ENCODE measurements around the gene ANKRD11.

The ANKRD11 gene

DNA sequence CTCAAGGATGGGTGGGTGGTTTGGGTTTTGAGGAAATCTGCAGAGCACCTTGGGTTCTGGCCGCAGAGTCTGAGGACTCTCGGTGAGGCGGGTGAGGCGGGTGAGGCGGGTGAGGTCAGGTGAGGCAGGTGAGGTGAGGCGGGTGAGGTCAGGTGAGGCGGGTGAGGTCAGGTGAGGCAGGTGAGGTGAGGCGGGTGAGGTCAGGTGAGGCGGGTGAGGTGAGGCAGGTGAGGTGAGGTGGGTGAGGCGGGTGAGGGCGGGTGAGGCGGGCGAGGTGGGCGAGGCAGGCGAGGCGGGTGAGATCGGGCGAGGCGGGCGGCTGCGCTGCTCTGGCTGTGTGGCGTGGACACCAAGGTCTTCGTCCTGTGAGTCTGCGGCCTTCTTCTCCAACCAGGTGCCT is 46.0 kb upstream of the ANKRD11 start:
- TF ChIP-seq SIN3A (IDR thresholded peaks at IDR 0.05; ENCODE audit: borderline replicate concordance, insufficient read depth, low read length), result no peak
- no peak for TF ChIP-seq TAF1 (IDR thresholded peaks at IDR 0.05; ENCODE audit: borderline replicate concordance, insufficient read depth, low read length)
- TF ChIP-seq FOXP2 (optimal IDR thresholded peaks at IDR 0.05; ENCODE audit: borderline replicate concordance, extremely low read depth, extremely low read length, insufficient read depth), result no peak
- TF ChIP-seq POLR2AphosphoS5 (IDR thresholded peaks at IDR 0.05; ENCODE audit: low read depth, low read length), result no peak
- TF ChIP-seq, protein P1, sequence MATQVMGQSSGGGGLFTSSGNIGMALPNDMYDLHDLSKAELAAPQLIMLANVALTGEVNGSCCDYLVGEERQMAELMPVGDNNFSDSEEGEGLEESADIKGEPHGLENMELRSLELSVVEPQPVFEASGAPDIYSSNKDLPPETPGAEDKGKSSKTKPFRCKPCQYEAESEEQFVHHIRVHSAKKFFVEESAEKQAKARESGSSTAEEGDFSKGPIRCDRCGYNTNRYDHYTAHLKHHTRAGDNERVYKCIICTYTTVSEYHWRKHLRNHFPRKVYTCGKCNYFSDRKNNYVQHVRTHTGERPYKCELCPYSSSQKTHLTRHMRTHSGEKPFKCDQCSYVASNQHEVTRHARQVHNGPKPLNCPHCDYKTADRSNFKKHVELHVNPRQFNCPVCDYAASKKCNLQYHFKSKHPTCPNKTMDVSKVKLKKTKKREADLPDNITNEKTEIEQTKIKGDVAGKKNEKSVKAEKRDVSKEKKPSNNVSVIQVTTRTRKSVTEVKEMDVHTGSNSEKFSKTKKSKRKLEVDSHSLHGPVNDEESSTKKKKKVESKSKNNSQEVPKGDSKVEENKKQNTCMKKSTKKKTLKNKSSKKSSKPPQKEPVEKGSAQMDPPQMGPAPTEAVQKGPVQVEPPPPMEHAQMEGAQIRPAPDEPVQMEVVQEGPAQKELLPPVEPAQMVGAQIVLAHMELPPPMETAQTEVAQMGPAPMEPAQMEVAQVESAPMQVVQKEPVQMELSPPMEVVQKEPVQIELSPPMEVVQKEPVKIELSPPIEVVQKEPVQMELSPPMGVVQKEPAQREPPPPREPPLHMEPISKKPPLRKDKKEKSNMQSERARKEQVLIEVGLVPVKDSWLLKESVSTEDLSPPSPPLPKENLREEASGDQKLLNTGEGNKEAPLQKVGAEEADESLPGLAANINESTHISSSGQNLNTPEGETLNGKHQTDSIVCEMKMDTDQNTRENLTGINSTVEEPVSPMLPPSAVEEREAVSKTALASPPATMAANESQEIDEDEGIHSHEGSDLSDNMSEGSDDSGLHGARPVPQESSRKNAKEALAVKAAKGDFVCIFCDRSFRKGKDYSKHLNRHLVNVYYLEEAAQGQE (IDR thresholded peaks at IDR 0.05; ENCODE audit: insufficient read depth in 1 of 2, low read depth in 2 of 2, low read length in 2 of 2), result no peak

DNA sequence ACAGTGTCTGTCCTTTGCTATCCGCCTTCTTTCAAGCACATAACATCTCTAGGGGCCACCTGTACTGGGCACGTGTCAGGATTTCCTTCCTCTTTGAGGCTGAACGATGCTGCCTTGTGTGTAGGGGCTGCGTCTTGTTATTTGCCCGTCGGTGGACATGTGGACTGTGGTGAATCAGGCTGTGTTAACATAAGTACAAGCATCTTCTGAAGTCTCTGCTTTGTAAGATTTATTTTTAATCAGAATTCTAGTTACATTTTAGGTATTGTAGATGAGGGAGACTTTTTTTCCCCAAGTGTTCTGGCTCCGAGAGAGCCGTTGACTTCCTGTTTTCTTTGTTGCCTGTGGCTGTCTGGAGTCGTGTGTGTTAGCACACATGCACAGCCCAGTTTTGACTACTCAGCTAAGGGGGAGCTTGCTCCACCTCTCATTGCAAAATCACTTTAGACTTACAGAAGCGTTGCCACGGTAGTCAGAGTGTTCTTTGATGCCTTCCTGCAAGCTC is 43.9 kb upstream of the ANKRD11 start:
- no peak for TF ChIP-seq TAF1 (IDR thresholded peaks at IDR 0.05; ENCODE audit: borderline replicate concordance, insufficient read depth, low read length)
- TF ChIP-seq FOXP2 (optimal IDR thresholded peaks at IDR 0.05; ENCODE audit: borderline replicate concordance, extremely low read depth, extremely low read length, insufficient read depth), result no peak
- TF ChIP-seq POLR2AphosphoS5 (IDR thresholded peaks at IDR 0.05; ENCODE audit: low read depth, low read length), result no peak
- TF ChIP-seq SIN3A (IDR thresholded peaks at IDR 0.05; ENCODE audit: borderline replicate concordance, insufficient read depth, low read length), result no peak
- TF ChIP-seq, protein P1 (IDR thresholded peaks at IDR 0.05; ENCODE audit: insufficient read depth in 1 of 2, low read depth in 2 of 2, low read length in 2 of 2), result no peak

DNA sequence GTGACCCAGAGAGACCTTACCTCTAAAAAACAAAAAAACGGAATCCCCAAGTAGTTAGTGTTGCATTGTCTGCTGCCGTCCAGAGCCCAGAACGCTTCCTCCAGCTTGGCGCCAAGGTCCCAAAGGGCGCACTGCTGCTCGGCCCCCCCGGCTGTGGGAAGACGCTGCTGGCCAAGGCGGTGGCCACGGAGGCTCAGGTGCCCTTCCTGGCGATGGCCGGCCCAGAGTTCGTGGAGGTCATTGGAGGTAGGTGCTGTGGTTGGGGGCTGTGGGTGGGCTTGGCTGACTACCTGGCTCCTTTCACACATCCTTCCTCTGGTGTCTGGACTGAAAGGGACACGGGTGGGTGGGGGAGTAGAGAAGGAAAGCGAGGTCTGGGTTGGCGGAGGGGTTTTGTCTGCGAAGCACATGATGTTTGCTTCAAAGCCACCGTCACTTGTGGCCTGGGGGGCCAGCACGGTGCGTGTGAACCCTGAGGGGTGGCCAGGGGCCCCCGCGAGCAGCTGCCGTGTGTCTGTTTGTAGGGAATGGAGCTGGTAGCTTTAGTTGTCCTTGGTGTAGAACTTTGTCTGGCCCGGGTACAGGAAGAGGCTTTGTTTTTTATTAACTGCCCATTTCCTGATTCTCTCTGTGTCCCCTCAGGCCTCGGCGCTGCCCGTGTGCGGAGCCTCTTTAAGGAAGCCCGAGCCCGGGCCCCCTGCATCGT is 41.6 kb upstream of the ANKRD11 start:
- TF ChIP-seq, protein P1 (IDR thresholded peaks at IDR 0.05; ENCODE audit: insufficient read depth in 1 of 2, low read depth in 2 of 2, low read length in 2 of 2), result no peak
- no peak for TF ChIP-seq POLR2AphosphoS5 (IDR thresholded peaks at IDR 0.05; ENCODE audit: low read depth, low read length)
- TF ChIP-seq TAF1 (IDR thresholded peaks at IDR 0.05; ENCODE audit: borderline replicate concordance, insufficient read depth, low read length), result no peak

GRCh38 chr16:89530401-89531381 is 40.3 kb upstream of the ANKRD11 start:
- TF ChIP-seq TAF1 (IDR thresholded peaks at IDR 0.05; ENCODE audit: borderline replicate concordance, insufficient read depth, low read length), result no peak
- no peak for TF ChIP-seq SIN3A (IDR thresholded peaks at IDR 0.05; ENCODE audit: borderline replicate concordance, insufficient read depth, low read length)
- TF ChIP-seq POLR2AphosphoS5 (IDR thresholded peaks at IDR 0.05; ENCODE audit: low read depth, low read length), result no peak; the same call in 1 of the 2 replicates
- TF ChIP-seq, protein P1 (IDR thresholded peaks at IDR 0.05; ENCODE audit: insufficient read depth in 1 of 2, low read depth in 2 of 2, low read length in 2 of 2), result no peak
- TF ChIP-seq FOXP2 (optimal IDR thresholded peaks at IDR 0.05; ENCODE audit: borderline replicate concordance, extremely low read depth, extremely low read length, insufficient read depth), result no peak
